Uterus (tissue), 4 donors: ENCODE measurements around the gene ZPBP. TPM values are rescaled to one million over a fixed set of nuclear protein-coding genes. Genes with fewer than 3 reads are reported as not detected.
"Not testable (repeated sequence)": the region's sequence is repeated elsewhere in the genome, so short reads cannot be mapped to it uniquely, and the experiment has no call there.

ENCODE experiments used
- DNase-seq, 2 donors: peaks; one replicate each; pipeline ENCODE4 v3.0.0-alpha.2; 2019 to 2020
- H3K27ac ChIP-seq, 2 donors: fragments of 200-600 bp; sonication (generic); 1 replicate in 1 of 2; 2 replicates in 1 of 2; pipeline ENCODE4 v1.5.1; 2016 to 2018
- H3K27me3 ChIP-seq, 2 donors: fragments of 200-600 bp; sonication (generic); one replicate each; pipeline ENCODE4 v1.5.1; 2018 to 2019; ENCODE audit warnings: control low read depth in 1 of 2
- H3K36me3 ChIP-seq, 2 donors: fragments of 200-600 bp; sonication (generic); one replicate each; pipeline ENCODE4 v1.5.1; 2019; ENCODE audit warnings: control low read depth in 1 of 2
- H3K4me1 ChIP-seq, 2 donors: fragments of 200-600 bp; sonication (generic); one replicate each; pipeline ENCODE4 v1.5.1; 2018 to 2019; ENCODE audit warnings: control low read depth in 1 of 2
- H3K4me3 ChIP-seq, 2 donors: fragments of 200-600 bp; sonication (generic); 1 replicate in 1 of 2; 2 replicates in 1 of 2; pipeline ENCODE4 v1.5.1; 2018 to 2019; ENCODE audit warnings: mild to moderate bottlenecking in 1 of 2
- H3K9me3 ChIP-seq, 2 donors: fragments of 200-600 bp; sonication (generic); one replicate each; pipeline ENCODE4 v1.5.1; 2019; ENCODE audit warnings: control low read depth in 1 of 2
- CTCF ChIP-seq, 4 experiments: fragments of 200-600 bp in 2 of 4; fragments of 450-650 bp in 2 of 4; sonication (generic) in 2 of 4; IDR thresholded peaks; one replicate each; pipeline ENCODE4 v1.5.1; 2016 to 2019; ENCODE audit warnings: antibody characterized with exemption in 4 of 4, mild to moderate bottlenecking in 2 of 4, moderate library complexity in 1 of 4
- POLR2A ChIP-seq, 2 donors: fragments of 450-650 bp; IDR thresholded peaks; one replicate each; pipeline ENCODE4 v1.6.1; 2016; ENCODE audit warnings: antibody characterized with exemption in 2 of 2, mild to moderate bottlenecking in 1 of 2, moderate library complexity in 1 of 2
- intact Hi-C: fragments of 100-400 bp; cut with DNase I; formaldehyde crosslinking; loops from one replicate; pipeline ENCODE4 v1.15.1; 2023; ENCODE audit warnings: low total_unique reads
- total RNA-seq, 4 donors: library from RNA; depleted of rRNA in 3 of 4; stranded (reverse); fragments of >200 nt in 3 of 4; gene quantifications; one replicate each; pipeline versions ENCODE4 v1.1.0 to v1.2.4, GENCODE V29; 2014 to 2023
- donor health status: DM: yes; HTN: yes; CAD: no.

Gene ZPBP
- total RNA-seq, 4 donors from 2014 or later: 0.62 TPM; not detected in 3

DNA sequence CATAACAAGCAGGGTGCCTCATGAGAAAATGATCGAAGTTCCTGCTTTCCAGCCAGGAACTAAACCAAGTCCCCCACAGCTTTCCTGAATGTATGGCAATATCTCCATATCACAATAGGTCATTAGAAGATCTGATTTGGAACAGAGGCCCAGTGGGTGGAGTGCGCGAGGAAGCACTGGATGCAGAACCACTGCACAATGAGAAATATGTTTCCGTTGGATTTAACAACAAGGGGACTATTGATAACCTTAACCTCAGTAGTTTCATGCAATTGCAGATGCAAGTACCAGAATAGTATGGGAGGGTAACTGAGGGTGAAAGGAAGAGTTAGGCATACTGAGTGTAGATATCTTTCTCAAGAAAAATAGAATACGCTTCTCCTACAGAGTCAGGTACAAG is 45.3 kb downstream of the ZPBP start:
- no peak for DNase-seq
- intact Hi-C loops: no loop called here
- Histone ChIP-seq H3K4me1 (no peaks in the 10 kb centered on the region), H3K9me3 (no peaks in the 10 kb centered on the region), H3K36me3 (no peaks in the 10 kb centered on the region), H3K27me3 (no peaks in the 10 kb centered on the region), H3K4me3 (no peak overlapping the region), H3K27ac (no peak overlapping the region)
- TF ChIP-seq CTCF (IDR thresholded peaks at IDR 0.05) (no peak), POLR2A (IDR thresholded peaks at IDR 0.05) (no peak)

DNA sequence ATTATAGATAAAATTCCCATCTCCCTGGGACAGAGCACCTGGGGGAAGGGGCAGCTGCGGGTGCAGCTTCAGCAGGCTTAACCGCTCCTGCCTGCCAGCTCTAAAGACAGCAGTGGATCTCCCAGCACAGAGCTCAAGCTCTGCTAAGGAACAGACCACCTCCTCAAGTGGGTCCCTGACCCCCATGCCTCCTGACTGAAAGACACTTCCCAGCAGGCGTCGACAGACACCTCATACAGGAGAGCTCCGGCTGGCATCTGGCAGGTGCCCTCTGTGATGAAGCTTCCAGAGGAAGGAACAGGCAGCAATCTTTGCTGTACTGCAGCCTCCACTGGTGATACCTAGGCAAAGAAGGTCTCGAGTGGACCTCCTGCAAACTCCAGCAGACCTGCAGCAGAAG is 51.9 kb downstream of the ZPBP start:
- H3K9me3 ChIP-seq, H3K4me1 ChIP-seq, H3K27me3 ChIP-seq, DNase-seq, H3K27ac ChIP-seq, intact Hi-C loops, H3K36me3 ChIP-seq, H3K4me3 ChIP-seq: not testable (repeated sequence)

DNA sequence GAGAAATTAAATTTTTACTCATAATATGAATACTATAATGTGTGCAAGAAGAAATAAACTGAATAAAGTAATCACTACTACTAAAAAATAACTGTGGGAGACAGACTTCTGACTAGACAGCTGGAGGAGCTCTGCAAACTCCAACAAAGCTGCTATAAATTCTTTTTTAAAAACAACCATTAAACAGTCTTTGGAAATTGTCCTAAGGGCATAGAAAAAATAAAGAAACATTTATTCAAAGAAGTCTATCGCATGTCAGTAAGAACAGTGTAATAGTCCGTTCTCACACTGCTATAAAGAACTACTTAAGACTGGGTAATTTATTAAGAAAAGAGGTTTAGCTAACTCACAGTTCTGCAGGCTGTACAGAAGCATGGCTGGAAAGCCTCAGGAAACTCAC is 56.0 kb downstream of the ZPBP start:
- TF ChIP-seq CTCF (IDR thresholded peaks at IDR 0.05) (no peak), POLR2A (IDR thresholded peaks at IDR 0.05) (no peak)
- Histone ChIP-seq H3K4me1 (no peaks in the 10 kb centered on the region), H3K27ac (peak overlapping the region in 1 of 2 donors; percentile 8), H3K9me3 (no peaks in the 10 kb centered on the region), H3K27me3 (no peaks in the 10 kb centered on the region), H3K4me3 (no peak overlapping the region), H3K36me3 (no peaks in the 10 kb centered on the region)
- DNase-seq: no peak
- intact Hi-C loops: no loop called here

DNA sequence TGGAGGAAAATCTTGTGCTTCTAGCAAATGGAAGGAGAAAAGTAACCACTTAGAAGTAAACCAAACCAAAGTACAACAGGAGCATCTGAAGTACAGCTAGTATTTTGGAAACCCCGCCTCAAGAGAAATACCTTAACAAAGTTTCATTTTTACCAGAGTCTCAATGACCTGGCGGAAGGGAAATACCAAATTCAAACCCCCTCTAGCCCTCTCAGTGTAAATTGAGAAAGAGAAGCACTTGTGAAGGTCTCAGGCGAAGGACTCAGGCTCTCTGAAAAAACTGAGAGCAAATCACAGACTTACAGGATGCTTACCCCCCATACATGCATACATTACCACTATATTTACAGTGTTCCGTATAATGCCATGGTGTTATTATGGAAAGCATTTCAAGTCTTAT is 70.1 kb downstream of the ZPBP start:
- H3K27ac ChIP-seq: no peak overlapping the region
- no peaks in the 10 kb centered on the region for H3K9me3 ChIP-seq
- TF ChIP-seq CTCF (IDR thresholded peaks at IDR 0.05) (no peak), POLR2A (IDR thresholded peaks at IDR 0.05) (no peak)
- no peak for DNase-seq
- H3K27me3 ChIP-seq: no peaks in the 10 kb centered on the region
- no peaks in the 10 kb centered on the region for H3K36me3 ChIP-seq
- intact Hi-C loops: no loop called here
- no peaks in the 10 kb centered on the region for H3K4me1 ChIP-seq
- H3K4me3 ChIP-seq: no peak overlapping the region

- Histone ChIP-seq H3K4me3 (no peak overlapping the region), H3K36me3 (no peaks in the 10 kb centered on the region), H3K4me1 (no peaks in the 10 kb centered on the region), H3K9me3 (no peaks in the 10 kb centered on the region), H3K27me3 (no peaks in the 10 kb centered on the region), H3K27ac (no peak overlapping the region)
- intact Hi-C loops: no loop called here
- DNase-seq: no peak
- no peak for TF ChIP-seq CTCF (IDR thresholded peaks at IDR 0.05)
- TF ChIP-seq POLR2A (IDR thresholded peaks at IDR 0.05): no peak
Measured at GRCh38 chr7:50022451-50022850, 70.6 kb downstream of the ZPBP start.

GRCh38 chr7:49995681-49996080 is 97.4 kb downstream of the ZPBP start:
- no peak overlapping the region for H3K4me3 ChIP-seq
- intact Hi-C loops: no loop called here

More at GRCh38 chr7:49995681-49996080, 97.4 kb downstream of the ZPBP start:
- no peaks in the 10 kb centered on the region for H3K27me3 ChIP-seq
- H3K27ac ChIP-seq: no peak overlapping the region
- no peaks in the 10 kb centered on the region for H3K36me3 ChIP-seq
- no peak for TF ChIP-seq POLR2A (IDR thresholded peaks at IDR 0.05)
- no peak for TF ChIP-seq CTCF (IDR thresholded peaks at IDR 0.05)
- H3K9me3 ChIP-seq: no peaks in the 10 kb centered on the region
- no peaks in the 10 kb centered on the region for H3K4me1 ChIP-seq
- DNase-seq: no peak
